Inflammatory macrophage (primary cell): ENCODE measurements around the gene BIN2.
A peak's percentile ranks its signal among the peaks of the same experiment; 100 is the strongest.

Experiments used
- DNase-seq, 2 donors: peaks; one replicate each; pipeline ENCODE4 v3.0.0-alpha.2; 2020 to 2022
- total RNA-seq, 18 experiments: gene quantifications; one replicate each; lab custom pipeline; 2026; ENCODE audit warnings: mixed read lengths in 6 of 18, inconsistent platforms in 2 of 18; lab: John Stamatoyannopoulos, UW

Gene BIN2
- 51.5 to 132 (median 86.6) reads per million in 18 experiments for total RNA-seq

- DNase-seq, result peak; percentile 56 to 73
Observed at GRCh38 chr12:51323966-51324895, at the start of gene BIN2. Gene BIN2 (minus strand): TSS chr12:51324174. CDS start chr12:51324102, 72 bp downstream.

DNA sequence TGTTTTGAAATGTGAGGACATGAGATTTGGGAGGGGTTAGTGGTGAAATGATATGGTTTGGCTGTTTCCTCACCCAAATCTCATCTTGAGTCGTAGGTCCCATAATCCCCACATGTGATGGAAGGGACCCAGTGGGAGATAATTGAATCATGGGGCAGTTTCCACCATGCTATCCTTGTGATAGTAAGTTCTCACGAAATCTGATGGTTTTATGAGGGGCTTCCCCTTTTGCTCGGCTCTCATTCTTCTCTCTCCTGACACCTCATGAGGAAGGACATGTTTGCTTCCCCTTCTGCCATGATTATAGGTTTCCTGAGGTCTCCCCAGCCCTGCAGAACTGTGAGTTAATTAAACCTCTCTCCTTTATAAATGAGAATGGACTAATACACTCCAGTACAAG lies 49.2 kb upstream of the BIN2 start:
- peak; percentile 74 to 91 for DNase-seq

GRCh38 chr12:51372021-51372420 lies 48.0 kb upstream of the BIN2 start:
- no peak for DNase-seq

GRCh38 chr12:51371295-51371953 lies 47.5 kb upstream of the BIN2 start:
- DNase-seq, result peak in 1 of 2 donors; percentile 78

GRCh38 chr12:51370667-51371066 lies 46.7 kb upstream of the BIN2 start:
- DNase-seq, result no peak

DNA sequence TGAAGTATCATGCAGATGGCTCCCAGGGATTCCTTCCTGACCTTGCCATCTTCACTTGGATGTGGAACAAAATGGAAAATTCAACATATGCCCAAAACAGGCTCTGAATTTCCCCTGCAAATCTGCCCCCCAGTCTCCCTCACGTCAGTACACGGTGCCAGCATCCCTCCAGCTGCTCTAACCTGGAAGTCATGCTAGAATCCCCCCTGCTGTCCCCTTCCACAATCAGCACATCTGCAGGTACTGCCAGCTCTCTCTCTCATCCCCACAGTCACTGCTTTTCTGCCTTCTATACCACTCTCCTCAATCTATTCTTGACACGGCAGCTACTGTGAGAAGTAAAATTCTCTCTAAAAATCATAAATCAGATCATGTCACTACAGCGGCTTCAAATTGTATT lies 45.6 kb upstream of the BIN2 start:
- DNase-seq, result no peak

DNA sequence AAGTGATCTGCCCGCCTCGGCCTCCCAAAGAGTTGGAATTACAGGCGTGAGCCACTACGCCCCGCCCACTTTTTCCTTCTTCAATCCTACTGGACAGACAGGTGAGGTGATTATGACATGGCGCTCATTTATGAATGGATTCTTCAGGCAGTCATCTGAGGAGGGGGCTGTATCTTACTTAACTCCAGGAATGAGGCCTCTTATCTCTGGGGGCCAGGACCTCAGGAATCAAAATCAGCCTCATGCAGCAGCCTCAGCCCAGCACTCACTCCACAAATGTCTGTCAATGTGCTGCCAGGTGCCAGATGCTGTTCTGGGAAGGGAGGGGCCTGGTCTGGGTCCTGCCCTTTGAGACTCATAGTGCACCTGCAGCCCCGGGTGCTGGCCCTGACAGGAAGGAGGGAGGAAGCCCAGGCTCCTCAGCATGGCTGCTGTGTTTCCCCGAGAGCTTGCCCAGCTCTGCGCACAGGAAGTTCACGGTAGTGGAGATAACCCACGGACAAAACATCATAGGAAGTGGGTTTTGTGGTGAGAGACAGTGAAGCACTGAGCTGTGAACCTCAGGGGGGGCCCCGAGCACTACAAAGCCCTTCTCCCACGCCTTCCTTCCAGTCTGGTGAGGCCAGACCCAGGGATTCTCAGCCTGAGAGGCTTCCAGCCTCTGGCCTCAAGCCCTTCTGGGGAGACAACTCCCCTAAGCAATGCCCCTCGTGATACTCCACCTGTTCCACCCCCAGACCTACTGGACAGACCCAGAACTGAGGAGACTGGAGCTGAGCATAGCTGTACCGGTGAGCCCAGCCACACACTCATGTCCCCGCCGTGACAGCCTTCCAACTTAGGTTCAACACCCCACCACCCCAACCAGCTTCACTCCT lies 44.9 kb upstream of the BIN2 start:
- peak; percentile 85 to 93 for DNase-seq

- DNase-seq, result no peak
Observed at GRCh38 chr12:51365276-51365675, 41.3 kb upstream of the BIN2 start.

DNA sequence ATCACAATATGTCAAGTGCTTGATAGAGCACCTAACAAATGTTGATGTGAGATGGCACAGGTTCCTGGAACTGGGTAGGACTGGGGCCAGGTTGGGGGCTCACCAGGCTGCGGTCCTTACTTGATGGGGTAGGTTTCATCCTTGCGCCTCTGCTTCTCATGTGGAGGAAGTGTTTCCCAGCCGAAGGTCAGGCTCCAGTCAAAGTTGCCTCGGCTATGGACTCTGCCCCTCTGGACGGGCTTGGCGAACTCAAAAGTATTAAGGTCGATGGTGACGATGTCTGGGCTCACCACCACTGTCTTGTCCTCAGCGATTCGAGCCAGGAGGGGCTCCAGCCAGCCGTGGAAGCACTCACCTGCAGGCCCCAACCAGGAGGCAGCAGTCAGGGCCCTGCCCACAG lies 40.0 kb upstream of the BIN2 start:
- DNase-seq, result no peak

GRCh38 chr12:51362747-51363342 lies 38.9 kb upstream of the BIN2 start:
- DNase-seq, result no peak

GRCh38 chr12:51362307-51362706 lies 38.3 kb upstream of the BIN2 start:
- DNase-seq, result no peak

DNA sequence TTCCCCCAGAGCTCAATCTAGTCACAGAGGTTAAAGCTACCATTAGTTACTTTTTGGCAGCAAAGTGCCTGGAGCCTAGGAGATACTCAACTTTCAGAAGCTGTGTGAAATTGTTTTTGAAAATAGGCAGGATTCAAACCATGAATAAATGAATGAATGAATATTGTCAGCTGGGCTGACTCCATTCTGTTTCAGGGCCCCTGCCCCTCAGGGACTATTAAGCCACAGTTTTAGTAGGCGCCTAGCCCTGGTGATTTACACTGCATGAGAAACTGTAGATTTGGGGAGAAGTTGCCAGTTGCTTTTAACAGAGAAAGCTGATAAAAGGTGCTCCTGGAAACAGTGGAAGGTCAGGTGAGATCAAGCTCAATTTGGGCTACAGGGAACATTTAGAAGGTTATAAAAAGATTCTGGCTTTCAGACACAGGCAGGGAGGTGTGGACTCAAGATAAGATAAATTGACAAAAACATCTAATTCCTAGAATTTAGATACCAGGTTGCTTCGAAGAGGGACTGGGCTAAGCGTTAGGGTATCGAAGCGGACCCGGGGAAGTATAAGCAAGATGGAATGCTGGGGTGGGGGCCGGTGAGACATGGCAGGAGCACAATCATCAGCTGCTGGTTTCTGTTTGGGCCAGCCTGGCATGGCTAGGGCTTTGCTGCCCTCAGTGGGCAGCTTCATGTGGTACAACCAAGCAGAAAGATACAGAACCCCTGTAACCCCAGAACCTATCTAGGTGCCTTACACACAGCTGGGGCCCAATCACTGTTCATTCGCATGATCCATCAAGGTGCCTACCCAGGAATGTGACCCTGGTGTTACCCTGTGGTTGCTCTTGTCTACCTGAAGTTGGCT lies 37.4 kb upstream of the BIN2 start:
- no peak for DNase-seq

- DNase-seq, result no peak
Observed at GRCh38 chr12:51360315-51360714, 36.3 kb upstream of the BIN2 start.

- no peak for DNase-seq
Observed at GRCh38 chr12:51359851-51360250, 35.9 kb upstream of the BIN2 start.

DNA sequence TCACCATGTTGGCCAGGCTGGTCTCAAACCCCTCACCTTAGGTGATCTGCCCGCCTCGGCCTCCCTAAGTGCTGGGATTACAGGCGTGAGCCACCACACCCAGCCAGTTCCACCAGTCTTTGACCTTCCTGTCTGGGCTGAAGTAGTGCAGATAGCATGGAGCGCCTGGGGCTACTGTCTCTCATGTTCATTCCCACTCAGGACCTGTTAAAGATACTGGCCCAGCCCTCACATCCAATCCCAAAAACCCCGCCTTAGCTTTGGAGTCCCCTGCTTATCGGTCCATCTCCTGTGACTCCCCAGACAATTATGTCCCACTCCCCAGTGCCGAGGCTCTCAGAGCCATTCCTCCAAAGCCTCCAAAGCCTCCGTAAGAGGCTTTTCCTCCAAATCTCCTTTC lies 34.5 kb upstream of the BIN2 start:
- DNase-seq, result no peak

DNA sequence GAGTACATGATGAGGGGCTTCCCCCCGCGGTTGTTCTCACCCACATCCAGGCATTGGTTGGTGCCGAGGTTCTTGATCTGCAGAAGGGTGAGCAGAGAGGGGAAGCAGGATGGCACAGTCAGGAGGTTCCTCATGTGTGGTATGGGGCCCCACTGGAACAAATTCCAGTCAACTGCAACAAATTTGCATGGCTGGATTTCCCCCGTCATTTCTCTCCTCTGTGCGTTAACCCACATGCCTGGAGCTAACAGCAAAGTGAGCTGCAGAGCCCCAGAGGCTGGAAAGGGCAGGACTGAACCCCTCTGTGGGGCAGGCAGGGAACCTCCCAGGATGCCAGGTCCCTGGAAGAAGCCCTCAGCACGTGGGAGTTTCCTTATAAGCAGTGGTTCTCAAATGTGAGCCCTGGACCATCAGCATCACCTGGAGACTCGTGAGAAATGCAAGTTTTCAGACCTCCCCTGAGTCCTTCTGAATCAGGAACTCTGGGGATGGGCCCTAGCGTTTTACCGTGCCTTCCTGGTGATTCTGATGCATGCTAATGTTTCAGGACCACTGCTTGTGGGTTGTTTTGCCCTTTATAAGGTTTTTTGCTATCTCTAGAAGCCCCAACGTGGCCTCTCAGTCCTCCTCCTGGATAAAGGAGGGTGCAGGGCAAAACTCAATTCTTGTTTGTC lies 33.5 kb upstream of the BIN2 start:
- DNase-seq, result peak in 1 of 2 donors; percentile 12

- peak; percentile 55 to 57 for DNase-seq
Observed at GRCh38 chr12:51351913-51352532, 28.0 kb upstream of the BIN2 start.

DNA sequence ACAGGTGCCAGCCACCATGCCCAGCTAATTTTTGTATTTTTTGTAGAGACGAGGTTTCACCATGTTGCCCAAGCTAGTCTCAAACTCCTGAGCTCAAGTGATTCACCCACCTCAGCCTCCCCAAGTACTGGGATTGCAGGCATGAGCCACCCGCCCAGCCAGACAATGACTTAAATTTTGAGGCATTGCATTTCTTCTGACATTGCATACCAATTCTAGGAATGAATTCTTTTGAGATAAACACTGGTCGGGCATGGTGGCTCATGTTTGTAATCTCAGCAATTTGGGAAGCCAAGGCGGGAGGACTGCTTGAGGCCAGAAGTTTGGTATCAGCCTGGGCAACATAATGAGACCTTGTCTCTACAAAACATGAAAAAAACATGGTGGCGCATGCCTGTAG lies 25.1 kb upstream of the BIN2 start:
- DNase-seq, result no peak

GRCh38 chr12:51348116-51348515 lies 24.1 kb upstream of the BIN2 start:
- DNase-seq, result no peak

GRCh38 chr12:51346581-51346980 lies 22.6 kb upstream of the BIN2 start, which contains the start of gene CELA1:
Gene CELA1 (minus strand): TSS chr12:51346679. CDS start chr12:51346638, 41 bp downstream.
- no peak for DNase-seq
